GM19099 (cell line): ENCODE data around the gene CNDP1.

Experiments
- POLR2A ChIP-seq: IDR thresholded peaks from 3 replicates; pipeline ENCODE4 v1.6.1; 2011; ENCODE audit warnings: low read depth; ENCODE audit not compliant: insufficient read length; ENCODE audit errors: extremely low read depth

The CNDP1 gene, protein sequence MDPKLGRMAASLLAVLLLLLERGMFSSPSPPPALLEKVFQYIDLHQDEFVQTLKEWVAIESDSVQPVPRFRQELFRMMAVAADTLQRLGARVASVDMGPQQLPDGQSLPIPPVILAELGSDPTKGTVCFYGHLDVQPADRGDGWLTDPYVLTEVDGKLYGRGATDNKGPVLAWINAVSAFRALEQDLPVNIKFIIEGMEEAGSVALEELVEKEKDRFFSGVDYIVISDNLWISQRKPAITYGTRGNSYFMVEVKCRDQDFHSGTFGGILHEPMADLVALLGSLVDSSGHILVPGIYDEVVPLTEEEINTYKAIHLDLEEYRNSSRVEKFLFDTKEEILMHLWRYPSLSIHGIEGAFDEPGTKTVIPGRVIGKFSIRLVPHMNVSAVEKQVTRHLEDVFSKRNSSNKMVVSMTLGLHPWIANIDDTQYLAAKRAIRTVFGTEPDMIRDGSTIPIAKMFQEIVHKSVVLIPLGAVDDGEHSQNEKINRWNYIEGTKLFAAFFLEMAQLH

DNA sequence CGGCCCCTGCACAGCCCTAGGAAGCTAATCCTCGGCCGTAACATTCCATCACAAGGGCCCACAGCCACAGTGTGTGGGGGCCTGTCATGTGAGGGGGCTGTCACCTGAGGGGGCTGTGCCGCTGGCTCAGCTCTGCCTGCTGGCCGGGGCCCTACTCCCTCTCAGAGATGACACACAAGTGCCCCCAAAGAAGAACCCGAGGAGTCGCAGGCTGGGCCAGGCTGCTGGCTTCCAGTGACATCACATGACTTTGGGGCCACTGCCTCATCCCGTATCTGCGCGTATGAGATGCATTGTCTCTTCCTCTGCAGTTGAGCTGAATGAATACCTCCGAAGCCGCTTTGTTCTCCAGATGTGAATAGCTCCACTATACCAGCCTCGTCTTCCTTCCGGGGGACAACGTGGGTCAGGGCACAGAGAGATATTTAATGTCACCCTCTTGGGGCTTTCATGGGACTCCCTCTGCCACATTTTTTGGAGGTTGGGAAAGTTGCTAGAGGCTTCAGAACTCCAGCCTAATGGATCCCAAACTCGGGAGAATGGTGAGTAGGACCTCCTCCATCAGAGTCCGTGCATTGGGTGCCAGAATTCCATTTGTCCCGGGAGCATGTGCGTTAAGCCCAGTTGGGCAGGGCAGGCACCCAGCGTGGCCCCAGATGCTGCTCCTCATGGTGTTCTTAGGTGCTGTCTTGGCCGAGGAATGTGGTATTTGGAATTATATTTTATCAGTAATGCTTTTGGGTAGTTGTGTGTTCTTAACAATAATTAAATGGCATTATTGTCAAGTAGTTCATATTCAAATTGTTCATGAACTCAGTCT is at the start of gene CNDP1:
Gene CNDP1 (plus strand): TSS at position 351 of the 820 bp plus-strand sequence. CDS start 168 bp downstream, at position 519.
- TF ChIP-seq POLR2A, result no peak

- no peak for TF ChIP-seq POLR2A
Observed at GRCh38 chr18:74486119-74486849, 48.0 kb upstream of the CNDP1 start.

- no peak for TF ChIP-seq POLR2A
Observed at GRCh38 chr18:74488354-74488753, 45.9 kb upstream of the CNDP1 start.

- no peak for TF ChIP-seq POLR2A
Observed at GRCh38 chr18:74488864-74489263, 45.4 kb upstream of the CNDP1 start.

- TF ChIP-seq POLR2A, result no peak
Observed at GRCh38 chr18:74489676-74490075, 44.6 kb upstream of the CNDP1 start.

GRCh38 chr18:74492259-74492658 is 42.0 kb upstream of the CNDP1 start:
- TF ChIP-seq POLR2A, result no peak

DNA sequence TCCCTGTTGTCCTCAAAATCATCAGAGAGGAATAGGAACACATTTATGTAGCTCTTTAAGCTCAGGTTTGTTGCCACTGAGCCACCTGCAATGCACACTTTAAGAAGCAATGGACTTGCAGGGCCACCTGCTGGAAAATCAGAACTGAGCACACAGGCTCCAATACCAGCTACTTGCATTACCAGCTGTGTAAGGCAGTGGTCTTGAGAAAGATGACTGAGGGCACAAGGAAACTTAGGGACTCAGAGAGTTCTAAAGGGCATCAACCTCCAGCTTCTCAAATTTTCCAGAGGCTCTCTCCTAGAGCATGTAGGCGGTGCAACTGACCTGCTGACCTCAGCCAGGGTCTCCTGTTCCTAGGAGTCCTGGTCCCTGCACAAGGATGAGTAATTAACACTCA is 40.6 kb upstream of the CNDP1 start:
- TF ChIP-seq POLR2A, result no peak

GRCh38 chr18:74494514-74494913 is 39.8 kb upstream of the CNDP1 start:
- TF ChIP-seq POLR2A, result no peak

GRCh38 chr18:74495581-74496507 is 38.5 kb upstream of the CNDP1 start, which contains the start of gene CNDP2:
Gene CNDP2 (plus strand): TSS chr18:74496363. CDS start chr18:74499974, 3,611 bp downstream.
- TF ChIP-seq POLR2A, result peak; percentile 77

DNA sequence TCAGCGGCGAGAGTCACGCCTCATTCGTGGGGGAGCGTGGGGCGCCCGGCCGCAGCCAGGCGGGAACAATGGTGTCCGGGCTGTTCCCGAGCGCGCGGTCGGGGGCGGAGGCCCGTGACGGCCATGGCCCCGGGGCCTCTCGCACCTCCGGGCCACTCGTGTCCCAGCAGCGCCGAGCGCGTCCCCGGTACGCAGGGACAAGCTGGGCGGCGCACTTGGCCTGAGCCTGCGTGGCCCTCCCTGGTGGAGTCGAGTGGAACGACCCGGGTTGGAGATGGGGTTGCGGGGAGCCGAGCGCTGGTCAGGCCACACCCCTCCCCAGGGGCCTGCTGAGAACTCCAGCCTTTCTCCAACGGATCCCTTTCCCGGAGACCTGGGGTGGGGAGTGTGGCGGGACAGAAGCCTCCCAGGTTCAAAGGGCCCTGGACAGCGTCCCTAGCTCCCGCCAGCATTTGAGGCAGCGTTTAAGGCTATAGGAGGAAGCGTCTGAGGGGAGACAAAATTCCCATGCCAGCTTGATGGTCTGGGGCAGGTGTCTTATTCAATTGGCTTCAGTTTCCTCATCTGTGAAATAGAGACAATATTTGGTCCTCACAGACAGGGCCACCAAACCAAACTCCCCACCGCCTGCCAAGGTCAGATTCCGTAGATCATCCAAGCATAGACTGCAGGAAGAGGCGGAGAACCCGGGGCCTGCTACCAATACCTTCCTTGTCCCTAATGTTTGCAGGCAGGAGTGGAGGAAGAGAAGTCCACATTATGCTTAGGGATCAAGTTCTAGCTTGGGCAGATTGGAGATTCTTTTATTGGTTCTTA is 37.6 kb upstream of the CNDP1 start:
- no peak for TF ChIP-seq POLR2A

DNA sequence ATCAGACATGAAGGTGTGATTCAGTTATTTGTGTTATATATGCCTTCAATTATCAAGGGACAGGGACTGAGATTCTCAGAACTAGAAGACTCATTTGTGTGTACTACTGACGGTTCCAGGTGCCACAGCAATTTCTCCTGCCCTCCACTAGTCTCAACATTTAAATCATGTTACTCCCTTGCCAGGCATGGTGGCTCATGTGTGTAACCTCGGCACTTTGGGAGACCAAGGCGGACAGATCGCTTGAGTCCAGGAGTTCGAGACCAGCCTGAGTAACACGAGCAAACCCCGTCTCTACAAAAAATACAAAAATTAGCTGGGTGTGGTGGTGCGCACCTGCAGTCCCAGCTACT is 37.0 kb upstream of the CNDP1 start:
- no peak for TF ChIP-seq POLR2A

DNA sequence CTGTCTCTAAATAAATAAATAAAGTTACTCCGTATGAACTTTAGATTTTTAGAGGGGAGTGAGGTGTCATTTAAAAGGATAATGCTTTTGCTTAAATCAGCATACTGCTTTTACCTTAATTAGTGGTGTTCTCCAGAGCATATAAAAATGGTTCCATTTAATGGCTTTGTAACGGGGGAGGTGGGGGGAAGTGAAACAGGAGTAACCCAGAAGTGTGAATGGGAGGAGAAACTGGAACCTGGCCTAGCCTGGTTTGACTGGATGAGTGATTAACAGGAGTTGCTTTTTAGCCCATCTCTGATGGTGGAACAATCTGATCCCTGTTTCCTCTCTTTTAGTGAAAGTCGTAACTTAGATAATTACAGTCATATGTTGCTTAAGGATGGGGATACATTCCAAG is 36.5 kb upstream of the CNDP1 start:
- no peak for TF ChIP-seq POLR2A
